ENCODE data around the gene SPTBN2.

SPTBN2 gene

GRCh38 chr11:66713746-66714480, 15.1 kb downstream of the SPTBN2 start:
- Histone ChIP-seq H3K4me1 (ENCODE audit: control insufficient read depth, low read depth, low read length) (no peaks in the 10 kb centered on the region), H4K8ac (ENCODE audit: low read depth, low read length) (no peak overlapping the region), H3K79me2 (ENCODE audit: control insufficient read depth, insufficient read depth, low read length) (no peaks in the 10 kb centered on the region), H4K5ac (ENCODE audit: low read length) (no peak overlapping the region), H3K27ac (ENCODE audit: low read depth, low read length) (no peak overlapping the region), H3K4me3 (ENCODE audit: low read length) (no peak overlapping the region), H3K4me2 (ENCODE audit: low read length) (no peak overlapping the region), H3K56ac (ENCODE audit: low read length) (no peak overlapping the region), H2BK15ac (replicated peaks; ENCODE audit: low read depth) (no peak overlapping the region), H2AK5ac (ENCODE audit: low read length) (no peak overlapping the region), H3K27me3 (ENCODE audit: insufficient read depth, low read length, poor library complexity) (no peaks in the 10 kb centered on the region), H2BK120ac (ENCODE audit: low read depth, low read length) (no peak overlapping the region), H3K79me1 (ENCODE audit: low read length) (no peaks in the 10 kb centered on the region), H3K36me3 (ENCODE audit: control insufficient read depth, insufficient read depth, low read length) (peaks cover 12% of the 10 kb centered on the region), H3K9ac (ENCODE audit: low read length) (no peak overlapping the region), H3K18ac (ENCODE audit: low read length) (no peak overlapping the region), H3K4ac (ENCODE audit: low read depth, low read length) (no peak overlapping the region), H3K23ac (ENCODE audit: low read length) (no peak overlapping the region), H2BK5ac (ENCODE audit: low read length) (no peak overlapping the region)
- no CpG with 5 or more reads among the region's 12 CpGs for WGBS (ENCODE audit: extremely low coverage, insufficient coverage, low lambda C conversion rate)
- DNase-seq: no peak

DNA sequence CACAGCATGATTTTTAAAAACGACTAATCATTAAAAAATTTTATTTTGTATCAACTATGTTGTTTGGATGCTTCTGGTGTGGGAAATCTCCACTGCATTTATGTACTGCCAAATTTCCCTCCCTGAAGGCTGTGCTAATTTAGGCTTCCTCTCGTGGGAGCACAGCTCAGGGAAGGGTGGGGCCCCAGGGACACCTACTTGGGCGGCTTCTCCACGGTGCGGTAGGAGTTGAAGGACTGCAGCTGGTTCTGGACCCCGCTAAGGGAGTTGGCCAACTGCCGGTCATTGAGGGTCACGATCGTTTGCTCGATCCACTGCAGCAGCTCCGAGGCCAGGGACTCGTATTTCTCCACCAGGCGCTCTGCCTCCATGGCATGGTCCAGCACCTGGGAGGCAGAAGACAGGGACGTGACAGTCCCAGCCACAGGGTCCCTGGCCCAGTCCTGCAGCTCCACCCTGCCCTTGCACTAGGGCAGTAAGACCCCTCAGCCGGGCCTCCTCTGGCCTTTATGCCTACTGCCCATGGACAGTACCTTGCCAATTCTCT, 18.6 kb downstream of the SPTBN2 start:
- Histone ChIP-seq H3K18ac (ENCODE audit: low read length) (no peak overlapping the region), H2BK120ac (ENCODE audit: low read depth, low read length) (no peak overlapping the region), H3K36me3 (ENCODE audit: control insufficient read depth, insufficient read depth, low read length) (peaks cover 13% of the 10 kb centered on the region), H3K23ac (ENCODE audit: low read length) (no peak overlapping the region), H3K4me3 (ENCODE audit: low read length) (no peak overlapping the region), H2BK5ac (ENCODE audit: low read length) (no peak overlapping the region), H3K4me1 (ENCODE audit: control insufficient read depth, low read depth, low read length) (no peaks in the 10 kb centered on the region), H3K4ac (ENCODE audit: low read depth, low read length) (no peak overlapping the region), H4K5ac (ENCODE audit: low read length) (no peak overlapping the region), H3K27me3 (ENCODE audit: insufficient read depth, low read length, poor library complexity) (no peaks in the 10 kb centered on the region), H3K79me1 (ENCODE audit: low read length) (no peaks in the 10 kb centered on the region), H4K8ac (ENCODE audit: low read depth, low read length) (no peak overlapping the region), H2AK5ac (ENCODE audit: low read length) (no peak overlapping the region), H3K79me2 (ENCODE audit: control insufficient read depth, insufficient read depth, low read length) (no peaks in the 10 kb centered on the region), H3K27ac (ENCODE audit: low read depth, low read length) (no peak overlapping the region), H3K4me2 (ENCODE audit: low read length) (no peak overlapping the region), H3K9ac (ENCODE audit: low read length) (no peak overlapping the region), H2BK15ac (replicated peaks; ENCODE audit: low read depth) (no peak overlapping the region), H3K56ac (ENCODE audit: low read length) (no peak overlapping the region)
- DNase-seq: no peak
- WGBS (ENCODE audit: extremely low coverage, insufficient coverage, low lambda C conversion rate): no CpG with 5 or more reads among the region's 15 CpGs

GRCh38 chr11:66708701-66709100, 20.3 kb downstream of the SPTBN2 start:
- H3K27me3 ChIP-seq (ENCODE audit: insufficient read depth, low read length, poor library complexity): no peaks in the 10 kb centered on the region
- H3K4me2 ChIP-seq (ENCODE audit: low read length): no peak overlapping the region
- no peak overlapping the region for H3K23ac ChIP-seq (ENCODE audit: low read length)
- H2BK120ac ChIP-seq (ENCODE audit: low read depth, low read length): no peak overlapping the region
- H2AK5ac ChIP-seq (ENCODE audit: low read length): no peak overlapping the region
- H3K27ac ChIP-seq (ENCODE audit: low read depth, low read length): no peak overlapping the region
- no peaks in the 10 kb centered on the region for H3K4me1 ChIP-seq (ENCODE audit: control insufficient read depth, low read depth, low read length)
- no peak overlapping the region for H3K4me3 ChIP-seq (ENCODE audit: low read length)
- no peak overlapping the region for H4K8ac ChIP-seq (ENCODE audit: low read depth, low read length)
- H3K56ac ChIP-seq (ENCODE audit: low read length): no peak overlapping the region
- H3K79me2 ChIP-seq (ENCODE audit: control insufficient read depth, insufficient read depth, low read length): no peaks in the 10 kb centered on the region
- no peak overlapping the region for H3K4ac ChIP-seq (ENCODE audit: low read depth, low read length)
- H2BK15ac ChIP-seq (replicated peaks; ENCODE audit: low read depth): no peak overlapping the region
- DNase-seq: no peak
- H3K9ac ChIP-seq (ENCODE audit: low read length): no peak overlapping the region
- H3K18ac ChIP-seq (ENCODE audit: low read length): no peak overlapping the region
- no CpG with 5 or more reads among the region's 14 CpGs for WGBS (ENCODE audit: extremely low coverage, insufficient coverage, low lambda C conversion rate)
- H2BK5ac ChIP-seq (ENCODE audit: low read length): no peak overlapping the region
- no peaks in the 10 kb centered on the region for H3K79me1 ChIP-seq (ENCODE audit: low read length)
- H4K5ac ChIP-seq (ENCODE audit: low read length): no peak overlapping the region
- peaks cover 8% of the 10 kb centered on the region for H3K36me3 ChIP-seq (ENCODE audit: control insufficient read depth, insufficient read depth, low read length)

GRCh38 chr11:66708094-66708493, 20.9 kb downstream of the SPTBN2 start:
- DNase-seq: no peak
- Histone ChIP-seq H3K27ac (ENCODE audit: low read depth, low read length) (no peak overlapping the region), H2BK5ac (ENCODE audit: low read length) (no peak overlapping the region), H2BK15ac (replicated peaks; ENCODE audit: low read depth) (no peak overlapping the region), H3K79me2 (ENCODE audit: control insufficient read depth, insufficient read depth, low read length) (no peaks in the 10 kb centered on the region), H2BK120ac (ENCODE audit: low read depth, low read length) (no peak overlapping the region), H3K18ac (ENCODE audit: low read length) (no peak overlapping the region), H3K4me3 (ENCODE audit: low read length) (no peak overlapping the region), H3K36me3 (ENCODE audit: control insufficient read depth, insufficient read depth, low read length) (peaks cover 5% of the 10 kb centered on the region), H3K4me1 (ENCODE audit: control insufficient read depth, low read depth, low read length) (no peaks in the 10 kb centered on the region), H3K4ac (ENCODE audit: low read depth, low read length) (no peak overlapping the region), H2AK5ac (ENCODE audit: low read length) (no peak overlapping the region), H3K23ac (ENCODE audit: low read length) (no peak overlapping the region), H4K8ac (ENCODE audit: low read depth, low read length) (no peak overlapping the region), H4K5ac (ENCODE audit: low read length) (no peak overlapping the region), H3K56ac (ENCODE audit: low read length) (no peak overlapping the region), H3K4me2 (ENCODE audit: low read length) (no peak overlapping the region), H3K79me1 (ENCODE audit: low read length) (no peaks in the 10 kb centered on the region), H3K27me3 (ENCODE audit: insufficient read depth, low read length, poor library complexity) (no peaks in the 10 kb centered on the region), H3K9ac (ENCODE audit: low read length) (no peak overlapping the region)
- no CpG with 5 or more reads among the region's 20 CpGs for WGBS (ENCODE audit: extremely low coverage, insufficient coverage, low lambda C conversion rate)

DNA sequence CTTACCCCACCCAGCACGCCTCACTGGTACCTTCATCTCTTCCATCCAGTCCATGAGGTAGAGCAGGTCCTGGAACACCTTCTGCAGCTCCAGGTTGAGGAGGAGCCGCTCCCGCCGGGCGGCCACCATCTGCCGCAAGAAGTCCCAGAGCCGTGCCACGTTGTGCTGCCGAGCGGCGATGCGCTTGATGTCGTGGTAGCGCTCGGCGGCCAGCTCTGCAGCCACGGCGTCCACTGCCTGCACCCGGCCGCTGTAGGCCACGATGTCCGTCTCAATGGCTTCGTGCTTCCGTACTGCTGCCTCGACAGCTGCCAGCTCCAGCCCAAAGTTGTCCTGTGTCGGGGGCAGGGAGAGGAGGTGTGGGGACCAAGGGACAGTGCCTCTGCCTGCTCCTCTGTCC, 21.5 kb downstream of the SPTBN2 start:
- H3K4ac ChIP-seq (ENCODE audit: low read depth, low read length): no peak overlapping the region
- no peak overlapping the region for H3K4me2 ChIP-seq (ENCODE audit: low read length)
- no peak overlapping the region for H2AK5ac ChIP-seq (ENCODE audit: low read length)
- H4K8ac ChIP-seq (ENCODE audit: low read depth, low read length): no peak overlapping the region
- no peaks in the 10 kb centered on the region for H3K4me1 ChIP-seq (ENCODE audit: control insufficient read depth, low read depth, low read length)
- H3K56ac ChIP-seq (ENCODE audit: low read length): no peak overlapping the region
- no peak overlapping the region for H2BK120ac ChIP-seq (ENCODE audit: low read depth, low read length)
- no peak overlapping the region for H2BK15ac ChIP-seq (replicated peaks; ENCODE audit: low read depth)
- H3K79me2 ChIP-seq (ENCODE audit: control insufficient read depth, insufficient read depth, low read length): no peaks in the 10 kb centered on the region
- no peak overlapping the region for H3K4me3 ChIP-seq (ENCODE audit: low read length)
- H3K18ac ChIP-seq (ENCODE audit: low read length): no peak overlapping the region
- no peak overlapping the region for H4K5ac ChIP-seq (ENCODE audit: low read length)
- H3K79me1 ChIP-seq (ENCODE audit: low read length): no peaks in the 10 kb centered on the region
- no peaks in the 10 kb centered on the region for H3K27me3 ChIP-seq (ENCODE audit: insufficient read depth, low read length, poor library complexity)
- H3K27ac ChIP-seq (ENCODE audit: low read depth, low read length): no peak overlapping the region
- WGBS (ENCODE audit: extremely low coverage, insufficient coverage, low lambda C conversion rate): no CpG with 5 or more reads among the region's 26 CpGs
- peaks cover 3% of the 10 kb centered on the region for H3K36me3 ChIP-seq (ENCODE audit: control insufficient read depth, insufficient read depth, low read length)
- no peak for DNase-seq
- H2BK5ac ChIP-seq (ENCODE audit: low read length): no peak overlapping the region
- H3K9ac ChIP-seq (ENCODE audit: low read length): no peak overlapping the region
- H3K23ac ChIP-seq (ENCODE audit: low read length): no peak overlapping the region

DNA sequence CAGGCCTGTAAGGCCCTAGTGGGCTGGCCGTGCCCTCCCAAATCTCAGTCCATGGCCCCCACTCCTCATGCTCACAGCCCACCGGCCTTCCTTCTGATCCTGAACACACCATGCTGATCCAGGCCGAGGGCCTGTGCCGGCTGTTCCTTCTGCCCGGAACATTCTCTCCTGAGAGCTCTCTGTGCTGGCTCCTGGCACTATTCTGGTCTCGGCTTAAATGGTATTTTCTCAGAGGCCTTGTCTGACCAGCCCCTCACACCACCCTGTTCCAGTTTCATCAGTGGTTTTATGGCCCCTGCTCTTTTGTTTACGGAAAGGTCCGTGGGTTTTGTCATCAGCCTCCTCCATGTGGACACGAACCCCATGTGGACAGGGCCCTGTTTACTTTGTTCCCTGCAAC, 22.0 kb downstream of the SPTBN2 start:
- no peaks in the 10 kb centered on the region for H3K79me1 ChIP-seq (ENCODE audit: low read length)
- H4K8ac ChIP-seq (ENCODE audit: low read depth, low read length): no peak overlapping the region
- no peak overlapping the region for H4K5ac ChIP-seq (ENCODE audit: low read length)
- no peak overlapping the region for H3K9ac ChIP-seq (ENCODE audit: low read length)
- no peak overlapping the region for H3K18ac ChIP-seq (ENCODE audit: low read length)
- H3K27ac ChIP-seq (ENCODE audit: low read depth, low read length): no peak overlapping the region
- no peak overlapping the region for H2BK5ac ChIP-seq (ENCODE audit: low read length)
- no peak overlapping the region for H2BK15ac ChIP-seq (replicated peaks; ENCODE audit: low read depth)
- DNase-seq: no peak
- H3K4me1 ChIP-seq (ENCODE audit: control insufficient read depth, low read depth, low read length): no peaks in the 10 kb centered on the region
- H3K79me2 ChIP-seq (ENCODE audit: control insufficient read depth, insufficient read depth, low read length): no peaks in the 10 kb centered on the region
- H3K27me3 ChIP-seq (ENCODE audit: insufficient read depth, low read length, poor library complexity): no peaks in the 10 kb centered on the region
- no peak overlapping the region for H3K23ac ChIP-seq (ENCODE audit: low read length)
- WGBS (ENCODE audit: extremely low coverage, insufficient coverage, low lambda C conversion rate): no CpG with 5 or more reads among the region's 9 CpGs
- no peak overlapping the region for H3K56ac ChIP-seq (ENCODE audit: low read length)
- no peak overlapping the region for H2AK5ac ChIP-seq (ENCODE audit: low read length)
- no peak overlapping the region for H3K4ac ChIP-seq (ENCODE audit: low read depth, low read length)
- H3K4me3 ChIP-seq (ENCODE audit: low read length): no peak overlapping the region
- H3K4me2 ChIP-seq (ENCODE audit: low read length): no peak overlapping the region
- H3K36me3 ChIP-seq (ENCODE audit: control insufficient read depth, insufficient read depth, low read length): peaks cover 3% of the 10 kb centered on the region
- H2BK120ac ChIP-seq (ENCODE audit: low read depth, low read length): no peak overlapping the region
